Upper lobe of left lung (tissue), 6 donors: Measurements from ENCODE around the gene TCEA2. TPM values are rescaled to one million over a fixed set of nuclear protein-coding genes. Genes with fewer than 3 reads are reported as not detected.

Source experiments
- ATAC-seq, 2 donors: fragments of 200-7000 bp; cut with Tn5 transposase; one replicate each; pipeline ENCODE4 v1.9.1; 2022; ENCODE audit warnings: mild to moderate bottlenecking in 2 of 2, moderate library complexity in 2 of 2; ENCODE audit not compliant: low FRiP score in 2 of 2
- DNase-seq, 2 donors: peaks; one replicate each; pipeline ENCODE4 v3.0.0-alpha.2; 2019 to 2020
- H3K27ac ChIP-seq, 4 donors: fragments of 200-600 bp; sonication (generic); one replicate each; pipeline ENCODE4 v1.5.1; 2016 to 2019
- H3K27me3 ChIP-seq, 4 donors: fragments of 200-600 bp; sonication (generic); one replicate each; pipeline ENCODE4 v1.5.1; 2017 to 2019
- H3K36me3 ChIP-seq, 4 donors: fragments of 200-600 bp; sonication (generic); one replicate each; pipeline ENCODE4 v1.5.1; 2016 to 2019
- H3K4me1 ChIP-seq, 4 donors: fragments of 200-600 bp; sonication (generic); one replicate each; pipeline ENCODE4 v1.5.1; 2018 to 2019
- H3K4me3 ChIP-seq, 4 donors: fragments of 200-600 bp; sonication (generic); one replicate each; pipeline ENCODE4 v1.5.1; 2017 to 2019; ENCODE audit warnings: mild to moderate bottlenecking in 2 of 4, moderate library complexity in 1 of 4
- H3K9me3 ChIP-seq, 4 donors: fragments of 200-600 bp; sonication (generic); one replicate each; pipeline ENCODE4 v1.5.1; 2018 to 2019
- EP300 ChIP-seq, 4 donors: sonication (generic); formaldehyde crosslinking; IDR thresholded peaks; one replicate each; pipeline ENCODE4 v1.5.1; 2017; ENCODE audit warnings: antibody characterized with exemption in 4 of 4, control low read depth in 2 of 4
- POLR2A ChIP-seq, 4 donors: fragments of 450-650 bp; IDR thresholded peaks; one replicate each; pipeline ENCODE4 v1.5.1; 2016 to 2017; ENCODE audit warnings: antibody characterized with exemption in 4 of 4, mild to moderate bottlenecking in 2 of 4
- POLR2AphosphoS5 ChIP-seq, 2 donors: sonication (generic); formaldehyde crosslinking; IDR thresholded peaks; one replicate each; pipeline ENCODE4 v1.5.1; 2017; ENCODE audit warnings: antibody characterized with exemption in 2 of 2
- WGBS, 2 donors: methylation state at CpG; one replicate each; pipeline ENCODE4 v1.1.5; 2017 to 2018; 5-methylcytosine and 5-hydroxymethylcytosine counted together
- total RNA-seq, 6 donors: library from RNA; depleted of rRNA in 4 of 6; stranded (reverse); fragments of >200 nt in 4 of 6; gene quantifications; one replicate each; pipeline versions ENCODE4 v1.1.0 to v1.2.1, GENCODE V29; 2016 to 2021
- TF ChIP-seq, protein P1 (sequence below), 6 experiments: fragments of 450-650 bp in 4 of 6; fragments of 200-600 bp in 2 of 6; sonication (generic) in 2 of 6; IDR thresholded peaks; one replicate each; pipeline ENCODE4 v1.5.1; 2016 to 2019; ENCODE audit warnings: antibody characterized with exemption in 6 of 6
- donor health status: DM: no; HTN: no; CAD: no; lungs with moderate emphysema.
- donor health status: DM: no; HTN: yes; CAD: no; lungs with severe emphysema.

TCEA2 gene
- total RNA-seq, 6 donors from 2014 or later = 21.7 to 56.0 (median 28.4) TPM

- Histone ChIP-seq H3K27me3 (no peaks in the 10 kb centered on the region), H3K9me3 (no peaks in the 10 kb centered on the region), H3K4me3 (no peak overlapping the region), H3K27ac (no peak overlapping the region), H3K36me3 (no peaks in the 10 kb centered on the region), H3K4me1 (no peaks in the 10 kb centered on the region)
- peak in 1 of 2 donors; percentile 16 for DNase-seq
- ATAC-seq = no peak
- no peak for TF ChIP-seq POLR2A (IDR thresholded peaks at IDR 0.05)
- no peak for TF ChIP-seq POLR2AphosphoS5 (IDR thresholded peaks at IDR 0.05)
- TF ChIP-seq EP300 (IDR thresholded peaks at IDR 0.05) = no peak
- TF ChIP-seq, protein P1, sequence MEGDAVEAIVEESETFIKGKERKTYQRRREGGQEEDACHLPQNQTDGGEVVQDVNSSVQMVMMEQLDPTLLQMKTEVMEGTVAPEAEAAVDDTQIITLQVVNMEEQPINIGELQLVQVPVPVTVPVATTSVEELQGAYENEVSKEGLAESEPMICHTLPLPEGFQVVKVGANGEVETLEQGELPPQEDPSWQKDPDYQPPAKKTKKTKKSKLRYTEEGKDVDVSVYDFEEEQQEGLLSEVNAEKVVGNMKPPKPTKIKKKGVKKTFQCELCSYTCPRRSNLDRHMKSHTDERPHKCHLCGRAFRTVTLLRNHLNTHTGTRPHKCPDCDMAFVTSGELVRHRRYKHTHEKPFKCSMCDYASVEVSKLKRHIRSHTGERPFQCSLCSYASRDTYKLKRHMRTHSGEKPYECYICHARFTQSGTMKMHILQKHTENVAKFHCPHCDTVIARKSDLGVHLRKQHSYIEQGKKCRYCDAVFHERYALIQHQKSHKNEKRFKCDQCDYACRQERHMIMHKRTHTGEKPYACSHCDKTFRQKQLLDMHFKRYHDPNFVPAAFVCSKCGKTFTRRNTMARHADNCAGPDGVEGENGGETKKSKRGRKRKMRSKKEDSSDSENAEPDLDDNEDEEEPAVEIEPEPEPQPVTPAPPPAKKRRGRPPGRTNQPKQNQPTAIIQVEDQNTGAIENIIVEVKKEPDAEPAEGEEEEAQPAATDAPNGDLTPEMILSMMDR (IDR thresholded peaks at IDR 0.05) = no peak
- WGBS, 2 donors = 78 to 83% methylated on average over 15 to 26 of the region's 26 CpGs
Observed at GRCh38 chr20:64108731-64109681, 46.0 kb downstream of the TCEA2 start.

DNA sequence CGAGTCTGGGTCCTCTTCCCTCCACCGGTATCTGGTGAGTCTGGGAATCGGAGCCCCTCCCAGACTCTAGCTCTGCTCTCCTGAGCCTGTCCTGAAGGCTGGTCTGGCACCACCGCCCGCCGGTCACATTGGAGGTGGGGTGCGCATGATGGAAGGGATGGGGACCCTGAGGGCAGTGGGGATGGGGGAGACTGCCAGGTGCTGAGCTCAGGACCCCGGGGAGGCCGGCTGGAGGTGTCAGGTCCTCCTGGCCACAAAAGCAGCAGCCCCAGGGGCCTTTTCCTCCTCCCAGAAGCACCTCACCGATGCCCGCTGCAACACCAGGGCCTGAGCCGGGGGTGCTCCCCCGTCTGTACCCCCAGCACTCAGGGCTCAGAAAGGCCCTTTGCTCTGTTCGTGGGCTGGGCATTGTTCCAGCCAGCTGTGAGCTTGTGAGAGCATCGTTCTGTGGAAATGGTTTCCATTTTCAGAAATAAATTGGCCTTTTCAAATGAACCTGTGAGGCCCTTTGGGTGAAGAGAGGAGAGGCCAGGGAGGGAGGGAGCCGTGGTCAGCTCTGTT, 46.9 kb downstream of the TCEA2 start:
- Histone ChIP-seq H3K27ac (no peak overlapping the region), H3K4me3 (no peak overlapping the region), H3K4me1 (no peaks in the 10 kb centered on the region), H3K36me3 (no peaks in the 10 kb centered on the region), H3K9me3 (no peaks in the 10 kb centered on the region), H3K27me3 (no peaks in the 10 kb centered on the region)
- 68 to 77% methylated on average over 6 to 16 of the region's 16 CpGs for WGBS, 2 donors
- DNase-seq = peak in 1 of 2 donors; percentile 2
- ATAC-seq = no peak
- TF ChIP-seq POLR2AphosphoS5 (IDR thresholded peaks at IDR 0.05) = no peak
- TF ChIP-seq EP300 (IDR thresholded peaks at IDR 0.05) = no peak
- TF ChIP-seq, protein P1 (IDR thresholded peaks at IDR 0.05) = no peak
- TF ChIP-seq POLR2A (IDR thresholded peaks at IDR 0.05) = no peak

- Histone ChIP-seq H3K4me3 (no peak overlapping the region), H3K4me1 (no peaks in the 10 kb centered on the region), H3K9me3 (no peaks in the 10 kb centered on the region), H3K27me3 (no peaks in the 10 kb centered on the region), H3K36me3 (no peaks in the 10 kb centered on the region), H3K27ac (no peak overlapping the region)
- WGBS, 2 donors = 87 to 88% methylated on average over 8 to 10 of the region's 10 CpGs
- no peak for ATAC-seq
- TF ChIP-seq EP300 (IDR thresholded peaks at IDR 0.05) (no peak), POLR2A (IDR thresholded peaks at IDR 0.05) (no peak), POLR2AphosphoS5 (IDR thresholded peaks at IDR 0.05) (no peak)
- TF ChIP-seq, protein P1 (IDR thresholded peaks at IDR 0.05) = no peak
- DNase-seq = peak in 1 of 2 donors; percentile 11
Observed at GRCh38 chr20:64110411-64111068, 47.5 kb downstream of the TCEA2 start.

- Histone ChIP-seq H3K36me3 (no peaks in the 10 kb centered on the region), H3K9me3 (no peaks in the 10 kb centered on the region), H3K4me1 (no peaks in the 10 kb centered on the region), H3K27me3 (no peaks in the 10 kb centered on the region), H3K4me3 (no peak overlapping the region), H3K27ac (no peak overlapping the region)
- 62 to 74% methylated on average over 17 to 19 of the region's 19 CpGs for WGBS, 2 donors
- ATAC-seq = no peak
- TF ChIP-seq POLR2A (IDR thresholded peaks at IDR 0.05) (no peak), EP300 (IDR thresholded peaks at IDR 0.05) (no peak), POLR2AphosphoS5 (IDR thresholded peaks at IDR 0.05) (no peak)
- TF ChIP-seq, protein P1 (IDR thresholded peaks at IDR 0.05) = no peak
- peak in 1 of 2 donors; percentile 10 for DNase-seq
Observed at GRCh38 chr20:64111841-64112641, 49.0 kb downstream of the TCEA2 start.
